ENCODE measurements around the gene PDE11A.

- TF ChIP-seq EZH2phosphoT487 (IDR thresholded peaks at IDR 0.05; ENCODE audit: insufficient read depth, low read depth) = no peak
- no peak for TF ChIP-seq EZH2 (IDR thresholded peaks at IDR 0.05; ENCODE audit: insufficient read depth, poor library complexity, severe bottlenecking)
Observed at GRCh38 chr2:177888581-177888980, 184.0 kb downstream of the PDE11A start.

All from GM23248 (cell line).